DMS 273 (cell line): Measurements from ENCODE around the gene ARHGEF38.

Source experiments
- DNase-seq: peaks from one replicate; lab custom pipeline; 2025; ENCODE audit not compliant: unreplicated experiment; lab: John Stamatoyannopoulos, UW

The ARHGEF38 gene

GRCh38 chr4:105556206-105556605 is 3.8 kb downstream of the ARHGEF38 start:
- DNase-seq, result no peak

DNA sequence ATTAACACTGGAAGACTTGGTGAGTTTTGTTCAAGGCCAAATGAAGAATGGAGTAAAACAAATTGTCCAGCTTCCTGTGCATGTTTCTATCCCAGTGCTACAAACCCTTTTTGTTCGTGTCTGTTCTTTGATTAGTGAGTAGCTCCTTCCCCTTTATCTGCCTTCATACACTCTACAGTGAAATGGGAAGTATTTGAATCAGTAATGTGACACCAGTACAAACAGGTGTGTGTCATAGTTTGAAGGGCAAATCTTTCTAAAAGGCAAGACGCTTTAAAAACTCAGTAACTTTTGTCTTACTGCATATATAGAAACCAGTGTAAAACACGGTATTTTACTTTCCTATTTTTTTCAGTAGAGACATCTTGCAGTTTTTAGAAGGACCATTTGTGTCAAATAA is 5.9 kb downstream of the ARHGEF38 start:
- DNase-seq, result no peak

- no peak for DNase-seq
Observed at GRCh38 chr4:105560421-105560848, 8.0 kb downstream of the ARHGEF38 start.

DNA sequence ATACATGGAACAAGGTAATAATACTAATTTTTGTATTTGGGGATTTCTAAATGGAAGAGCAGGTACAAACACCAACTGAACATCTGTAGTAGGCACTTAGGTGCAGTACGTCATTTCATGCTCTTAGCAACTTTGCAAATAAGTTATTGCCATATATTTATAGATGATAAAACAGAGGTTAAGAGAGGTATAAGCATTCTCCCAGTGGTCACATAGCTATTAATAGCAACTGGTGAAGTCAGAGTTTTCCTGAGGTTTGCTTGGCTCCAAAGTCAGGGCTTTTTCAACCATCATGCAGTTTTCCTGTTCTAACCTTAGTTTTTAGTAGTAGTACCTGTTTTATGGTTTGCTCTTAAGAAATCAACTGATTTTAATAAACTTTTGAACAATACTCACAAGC is 10.9 kb downstream of the ARHGEF38 start:
- DNase-seq, result no peak

GRCh38 chr4:105568584-105568983 is 16.2 kb downstream of the ARHGEF38 start:
- DNase-seq, result no peak

DNA sequence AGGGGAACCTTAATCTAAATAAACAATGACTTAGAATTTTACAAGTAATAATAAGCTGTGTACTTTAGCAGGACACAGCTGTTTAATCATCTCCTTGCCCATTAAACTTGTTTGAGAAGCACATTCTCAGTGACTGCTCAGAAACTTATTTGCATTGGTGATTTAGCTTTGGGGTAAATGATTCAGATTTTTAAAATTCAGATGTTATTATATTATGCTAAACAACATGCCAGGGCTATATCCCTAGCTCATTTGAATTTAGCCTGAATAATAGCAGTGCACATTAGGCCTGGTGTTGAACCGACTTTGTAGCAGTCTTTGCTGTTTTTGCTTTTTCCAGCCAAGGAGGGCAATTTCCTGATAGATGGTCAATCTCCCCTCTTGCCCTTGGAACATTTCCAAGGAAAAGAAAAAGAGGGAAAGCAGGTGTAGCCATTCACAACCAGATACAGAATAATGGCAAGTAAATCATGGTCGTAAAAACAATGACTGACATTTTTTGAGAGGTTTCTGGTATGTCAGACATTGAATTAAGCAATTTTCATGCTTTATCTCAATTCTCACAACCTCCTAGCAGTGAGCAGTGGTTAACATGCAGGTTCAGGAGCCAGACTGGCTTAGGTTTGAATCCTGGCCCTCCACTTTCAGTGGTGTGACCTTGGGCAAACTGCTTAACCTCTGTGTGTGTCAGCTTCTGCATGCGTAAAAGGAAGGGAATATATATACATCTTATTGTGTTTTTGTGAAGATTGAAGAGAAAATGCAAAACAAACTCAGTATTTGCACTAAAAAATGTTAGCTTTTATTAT is 16.8 kb downstream of the ARHGEF38 start:
- DNase-seq, result no peak

DNA sequence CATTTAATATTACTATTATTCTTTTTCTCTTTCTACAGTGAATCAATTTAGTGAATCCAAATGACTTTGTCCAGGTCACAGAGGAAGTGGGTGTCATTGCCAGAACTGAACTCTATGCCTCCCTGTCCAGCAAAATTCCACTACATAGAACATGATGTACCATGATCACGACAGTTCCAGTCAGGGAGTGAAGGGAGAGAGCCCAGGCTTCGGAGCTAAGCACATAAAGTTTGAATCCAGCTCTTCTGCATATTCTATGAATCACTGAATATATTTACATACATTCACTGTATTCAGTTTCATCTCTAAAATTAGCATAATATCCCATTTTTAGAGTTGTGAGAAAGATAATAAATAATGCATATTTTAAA is 17.4 kb downstream of the ARHGEF38 start:
- no peak for DNase-seq

DNA sequence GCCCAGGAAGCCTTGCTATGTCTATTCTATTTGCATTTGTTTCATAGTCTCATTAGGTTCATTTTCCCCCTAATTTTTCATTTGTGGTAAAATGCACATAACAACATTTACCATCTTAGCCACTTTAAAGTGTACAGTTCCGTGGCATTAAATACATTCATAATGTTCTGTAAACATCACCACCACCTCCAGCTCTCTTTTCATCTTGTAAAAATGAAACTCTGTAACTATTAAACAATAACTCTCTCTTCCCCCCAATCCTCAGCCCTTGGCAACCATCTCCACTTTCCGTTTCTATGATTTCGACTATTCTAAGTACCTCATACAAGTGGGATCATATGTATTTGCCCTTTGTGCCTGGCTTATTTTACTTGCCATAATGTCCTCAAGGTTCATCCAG is 19.9 kb downstream of the ARHGEF38 start:
- no peak for DNase-seq

- no peak for DNase-seq
Observed at GRCh38 chr4:105586638-105587328, 34.4 kb downstream of the ARHGEF38 start.

DNA sequence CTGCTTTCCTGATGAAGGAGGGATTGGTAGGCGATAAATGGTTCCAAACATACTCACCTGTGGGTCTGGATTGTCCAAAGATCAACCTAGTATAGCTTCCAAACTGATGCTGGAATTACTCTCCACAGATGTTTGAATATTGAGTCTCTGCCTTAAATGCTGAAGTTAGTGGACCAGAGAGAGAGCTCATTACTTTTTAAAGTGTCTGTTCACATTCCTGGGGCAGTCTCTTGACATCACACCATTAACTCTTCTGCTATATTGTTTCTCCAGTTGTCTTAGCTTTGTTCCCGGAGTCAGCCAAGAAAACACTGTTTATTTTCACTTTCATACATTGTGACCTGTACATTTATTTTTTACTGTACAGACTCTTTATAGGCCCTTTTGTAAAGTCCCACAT is 35.4 kb downstream of the ARHGEF38 start:
- no peak for DNase-seq

- no peak for DNase-seq
Observed at GRCh38 chr4:105588252-105588651, 35.8 kb downstream of the ARHGEF38 start.

DNA sequence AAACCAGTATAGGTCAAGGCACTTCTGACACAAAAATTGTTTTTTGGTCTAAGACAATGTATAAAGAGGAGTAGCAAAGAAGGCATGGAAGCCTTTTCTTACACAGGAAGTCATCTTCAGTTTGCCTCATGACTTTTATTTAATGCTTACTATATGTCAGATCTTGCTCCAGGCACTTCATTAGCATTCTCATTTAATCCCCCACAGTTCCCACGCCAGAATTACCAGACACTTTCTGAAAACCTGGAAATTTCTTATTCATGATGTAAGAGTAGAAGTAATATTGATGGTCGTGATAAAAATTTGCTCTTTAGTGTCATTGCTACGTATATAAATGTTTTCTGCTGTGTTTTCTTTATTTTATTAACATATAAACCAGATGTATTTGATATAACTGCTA is 39.2 kb downstream of the ARHGEF38 start:
- DNase-seq, result no peak

- no peak for DNase-seq
Observed at GRCh38 chr4:105594099-105595010, 41.9 kb downstream of the ARHGEF38 start.

DNA sequence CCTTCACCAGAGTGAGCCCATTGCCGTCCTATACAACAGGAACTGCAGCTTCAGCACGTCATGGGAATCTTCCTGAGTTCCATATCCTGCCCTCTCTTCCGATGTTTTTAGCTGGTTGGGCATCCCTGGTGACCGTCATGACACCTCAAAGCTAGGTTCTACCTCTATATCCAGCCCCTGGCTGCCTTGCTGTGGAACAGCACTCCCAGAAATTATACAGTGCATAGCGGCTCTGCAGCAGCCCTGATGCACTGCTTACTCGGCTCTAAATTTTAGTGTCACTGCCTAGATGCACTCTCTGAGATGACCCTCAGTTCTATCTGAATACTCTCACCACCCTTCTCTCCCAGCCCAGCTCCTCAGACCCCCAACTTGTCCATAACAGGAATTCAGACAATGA is 44.3 kb downstream of the ARHGEF38 start:
- DNase-seq, result no peak

DNA sequence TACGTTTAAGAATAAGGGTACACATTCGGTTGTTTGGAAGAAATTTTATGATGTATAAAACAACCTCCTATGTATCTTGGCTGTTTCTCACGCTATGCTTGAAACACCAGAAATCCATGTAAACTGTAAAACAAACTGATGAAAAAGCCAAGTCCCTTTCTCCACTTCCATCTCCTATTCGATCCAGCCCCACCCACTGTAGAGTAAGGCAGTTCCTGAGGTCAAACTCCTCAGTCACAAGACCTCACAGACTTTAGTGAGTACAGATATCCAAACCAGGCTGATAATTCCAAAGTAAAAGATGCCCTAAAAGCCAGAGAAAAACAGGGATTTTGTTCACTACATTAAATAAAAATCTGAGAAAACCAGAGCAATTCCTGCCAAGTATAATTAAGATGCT is 45.6 kb downstream of the ARHGEF38 start:
- no peak for DNase-seq

DNA sequence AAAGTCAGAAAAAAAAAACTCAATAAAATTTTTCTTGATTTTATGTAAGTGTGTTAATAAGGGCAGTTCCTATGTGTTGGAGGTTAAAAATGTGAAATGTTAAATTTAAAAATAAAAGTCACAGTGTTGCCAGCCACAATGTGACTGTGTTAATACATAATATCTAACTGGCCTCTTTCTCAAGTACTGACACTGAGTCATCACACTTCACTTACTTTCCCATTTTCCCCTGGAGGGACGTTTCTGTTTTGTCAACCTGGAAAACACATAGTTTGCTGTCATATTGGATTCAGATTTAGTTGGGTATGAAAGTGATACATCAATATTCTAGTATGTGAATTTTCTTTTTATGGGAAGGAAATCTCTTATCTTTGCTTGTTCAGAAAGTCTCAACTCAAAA is 46.4 kb downstream of the ARHGEF38 start:
- no peak for DNase-seq

- DNase-seq, result no peak
Observed at GRCh38 chr4:105599482-105599881, 47.1 kb downstream of the ARHGEF38 start.

DNA sequence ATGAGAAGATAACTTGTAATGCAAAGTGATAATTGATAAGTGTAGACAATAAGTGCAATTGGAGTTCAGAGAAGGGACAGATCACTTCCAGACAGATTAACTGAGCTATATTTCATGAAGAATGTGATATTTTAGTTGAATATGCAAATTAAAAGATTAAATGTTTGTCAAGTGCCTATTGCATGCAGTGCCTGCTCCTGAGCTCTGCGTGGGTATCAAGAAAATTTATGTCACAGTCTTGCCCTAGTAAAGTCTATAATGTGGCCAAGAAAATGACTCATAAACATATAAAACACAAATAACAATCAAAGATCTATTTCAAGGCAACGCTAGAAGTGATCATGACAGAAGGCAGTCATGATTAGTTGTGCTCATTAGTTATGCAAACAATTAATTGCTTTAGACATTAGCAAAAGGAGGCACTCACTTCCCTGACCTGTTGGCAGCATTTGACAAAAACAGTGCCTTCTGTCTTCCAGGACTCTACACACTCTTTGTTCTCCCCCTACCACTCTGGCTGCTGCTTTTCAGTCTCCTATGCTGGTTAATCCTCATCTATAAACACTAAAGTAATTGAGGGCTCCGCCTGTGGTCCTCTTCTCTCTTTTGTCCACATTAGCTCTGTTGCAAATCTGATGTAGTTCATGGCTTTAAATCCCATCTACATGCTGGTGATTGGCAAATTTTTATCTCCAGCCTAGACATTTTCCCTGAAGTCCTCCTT is 47.7 kb downstream of the ARHGEF38 start:
- DNase-seq, result no peak

DNA sequence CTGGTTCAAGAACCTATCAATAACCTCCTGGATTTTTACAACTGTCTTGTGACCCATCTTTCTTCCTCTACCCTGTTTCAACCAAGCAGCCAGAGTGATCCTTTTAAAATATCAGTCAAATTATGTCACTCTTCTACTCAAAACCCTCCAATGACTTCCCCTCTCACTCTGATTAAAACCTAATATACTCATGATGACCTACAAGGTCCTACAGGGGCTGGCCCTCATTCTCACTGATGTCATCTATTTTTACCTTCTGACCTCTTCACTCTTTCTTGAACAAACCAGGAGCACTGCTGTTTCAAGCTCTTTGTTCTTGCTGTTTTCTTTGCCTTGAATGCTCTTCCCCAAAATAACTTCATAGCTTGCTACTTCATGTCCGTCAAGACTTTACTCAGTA is 48.5 kb downstream of the ARHGEF38 start:
- no peak for DNase-seq

DNA sequence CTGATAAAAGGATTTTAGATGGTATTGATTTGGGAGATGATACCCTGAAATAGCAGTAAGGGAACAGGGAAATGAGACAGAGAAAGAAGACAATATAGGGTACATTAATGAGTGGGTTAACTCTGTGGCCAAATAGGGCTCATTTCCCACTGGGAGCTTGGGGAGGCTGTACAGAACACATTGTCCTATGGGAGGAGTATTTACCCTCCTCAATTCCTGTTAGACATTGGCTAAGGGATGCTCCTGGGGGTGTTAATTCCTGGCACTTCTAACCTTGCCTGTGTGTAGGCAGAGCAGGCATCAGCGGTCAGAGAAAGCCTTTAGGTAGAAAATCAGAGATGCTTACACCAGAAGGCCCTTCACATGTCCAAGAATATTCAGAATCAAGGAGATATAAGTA is 49.0 kb downstream of the ARHGEF38 start:
- no peak for DNase-seq

GRCh38 chr4:105603158-105603557 is 50.7 kb downstream of the ARHGEF38 start:
- DNase-seq, result no peak
